Activated CD4-positive, CD25-positive, alpha-beta regulatory T cell (primary cell): ENCODE data around the gene FERMT1.
"Not testable (repeated sequence)": the region's sequence is repeated elsewhere in the genome, so short reads cannot be mapped to it uniquely, and the experiment has no call there.

ENCODE experiments used
- DNase-seq, 4 experiments: peaks; one replicate each; lab custom pipeline; 2025; lab: John Stamatoyannopoulos, UW

Gene FERMT1

GRCh38 chr20:6116758-6117157 is 6.1 kb downstream of the FERMT1 start:
- DNase-seq = no peak

GRCh38 chr20:6115221-6115895 is 7.5 kb downstream of the FERMT1 start:
- DNase-seq = no peak

- DNase-seq = no peak
Observed at GRCh38 chr20:6114696-6115095, 8.1 kb downstream of the FERMT1 start.

GRCh38 chr20:6113951-6114350 is 8.9 kb downstream of the FERMT1 start:
- no peak for DNase-seq

- DNase-seq = not testable (repeated sequence)
Observed at GRCh38 chr20:6112965-6113364, 9.9 kb downstream of the FERMT1 start.

- no peak for DNase-seq
Observed at GRCh38 chr20:6108330-6108729, 14.5 kb downstream of the FERMT1 start.

GRCh38 chr20:6104493-6105188 is 18.2 kb downstream of the FERMT1 start:
- no peak for DNase-seq

- DNase-seq = no peak
Observed at GRCh38 chr20:6103301-6103700, 19.5 kb downstream of the FERMT1 start.

- DNase-seq = no peak
Observed at GRCh38 chr20:6101346-6101745, 21.5 kb downstream of the FERMT1 start.

GRCh38 chr20:6100246-6100645 is 22.6 kb downstream of the FERMT1 start:
- no peak for DNase-seq

GRCh38 chr20:6099819-6100218 is 23.0 kb downstream of the FERMT1 start:
- no peak for DNase-seq

- DNase-seq = no peak
Observed at GRCh38 chr20:6095409-6095808, 27.4 kb downstream of the FERMT1 start.

GRCh38 chr20:6094565-6094964 is 28.3 kb downstream of the FERMT1 start:
- no peak for DNase-seq

GRCh38 chr20:6094063-6094462 is 28.8 kb downstream of the FERMT1 start:
- no peak for DNase-seq

GRCh38 chr20:6091661-6092060 is 31.2 kb downstream of the FERMT1 start:
- no peak for DNase-seq

GRCh38 chr20:6086868-6087267 is 36.0 kb downstream of the FERMT1 start:
- no peak for DNase-seq

- no peak for DNase-seq
Observed at GRCh38 chr20:6083926-6084325, 38.9 kb downstream of the FERMT1 start.

GRCh38 chr20:6081236-6081635 is 41.6 kb downstream of the FERMT1 start:
- DNase-seq = no peak

GRCh38 chr20:6079016-6079415 is 43.8 kb downstream of the FERMT1 start:
- no peak for DNase-seq

GRCh38 chr20:6075428-6076219 is 47.2 kb downstream of the FERMT1 start:
- no peak for DNase-seq

GRCh38 chr20:6074784-6075183 is 48.0 kb downstream of the FERMT1 start:
- DNase-seq = no peak

GRCh38 chr20:6074145-6074561 is 48.7 kb downstream of the FERMT1 start:
- no peak for DNase-seq
